SKM-1 treated with dmso at 0.1 percent for 144 hours (cell line): ENCODE results near the gene PDGFRB.

Experiments used
- DNase-seq: peaks from one replicate; lab custom pipeline; 2025; ENCODE audit not compliant: unreplicated experiment; lab: John Stamatoyannopoulos, UW

The PDGFRB gene

DNA sequence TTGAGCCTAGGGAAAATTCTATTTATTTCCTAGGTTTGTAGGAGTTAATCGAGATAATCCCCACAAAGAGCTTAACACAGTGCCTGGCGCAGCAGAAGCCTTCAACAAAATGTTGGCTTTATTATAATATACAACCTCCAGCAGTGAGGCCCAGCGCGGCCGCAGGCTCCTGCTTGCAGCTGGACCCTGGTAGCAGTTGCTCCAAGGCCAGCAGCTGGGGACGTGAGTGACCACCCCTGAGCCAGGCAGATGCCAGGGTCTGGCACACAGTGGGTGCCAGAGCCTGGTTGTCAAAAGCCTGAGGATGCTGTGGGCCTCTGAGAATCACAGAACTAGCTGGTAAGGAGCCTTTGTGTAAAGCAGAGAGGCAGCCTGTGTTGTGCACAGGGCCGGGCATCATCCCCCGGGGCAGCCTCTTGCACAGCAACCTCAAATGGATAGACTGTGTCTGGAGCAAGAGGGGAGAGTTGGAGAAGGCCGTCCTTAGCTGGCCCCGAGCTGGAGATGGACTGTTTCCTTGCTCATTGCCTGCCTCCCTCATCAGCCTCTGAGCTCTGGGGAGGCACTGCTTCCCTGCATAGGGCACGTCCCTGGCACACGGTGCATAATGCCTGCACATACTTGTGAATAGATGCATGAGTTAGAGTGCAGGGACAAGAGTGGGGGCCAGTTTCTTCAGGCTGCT lies 86.5 kb downstream of the PDGFRB start:
- DNase-seq: no peak

DNA sequence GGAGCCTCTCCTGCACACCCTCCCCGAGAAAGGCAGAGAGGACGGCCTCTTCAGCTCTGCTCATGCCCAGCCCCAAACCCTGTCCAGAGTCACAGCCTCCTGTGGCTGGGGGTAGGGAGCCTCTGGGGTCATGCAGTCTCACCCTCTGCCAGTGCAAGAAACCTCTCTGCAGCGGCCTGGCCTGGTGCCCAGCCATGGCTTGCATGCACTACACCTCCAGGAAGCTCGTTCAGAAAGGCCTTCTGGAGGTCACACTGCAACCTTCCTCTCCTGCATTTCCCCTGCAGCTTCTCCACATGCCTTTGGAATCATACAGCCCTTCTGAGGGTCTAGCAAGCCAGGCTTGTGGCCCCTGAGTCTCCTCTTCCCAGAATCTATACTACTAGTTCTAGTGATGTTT lies 87.2 kb downstream of the PDGFRB start:
- no peak for DNase-seq

DNA sequence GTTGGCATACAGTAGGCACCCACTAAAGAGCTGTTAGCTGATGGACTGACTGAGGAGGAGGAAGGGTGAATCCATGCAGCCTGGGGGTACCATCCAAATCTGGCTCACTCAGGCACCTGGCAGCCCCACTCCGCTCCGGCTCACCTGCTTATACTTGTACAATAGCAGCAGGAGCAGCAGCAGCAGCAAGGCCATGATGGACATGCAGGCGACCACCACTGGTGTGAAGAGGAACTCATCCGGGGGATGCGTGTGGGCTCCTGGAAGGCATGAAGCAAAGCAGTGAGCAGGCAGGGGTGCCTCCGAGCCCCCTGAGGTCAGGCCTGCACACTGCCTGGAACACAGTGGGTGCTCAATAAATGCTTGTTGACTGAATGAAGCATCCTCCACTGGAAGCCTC lies 87.6 kb downstream of the PDGFRB start:
- DNase-seq: no peak

DNA sequence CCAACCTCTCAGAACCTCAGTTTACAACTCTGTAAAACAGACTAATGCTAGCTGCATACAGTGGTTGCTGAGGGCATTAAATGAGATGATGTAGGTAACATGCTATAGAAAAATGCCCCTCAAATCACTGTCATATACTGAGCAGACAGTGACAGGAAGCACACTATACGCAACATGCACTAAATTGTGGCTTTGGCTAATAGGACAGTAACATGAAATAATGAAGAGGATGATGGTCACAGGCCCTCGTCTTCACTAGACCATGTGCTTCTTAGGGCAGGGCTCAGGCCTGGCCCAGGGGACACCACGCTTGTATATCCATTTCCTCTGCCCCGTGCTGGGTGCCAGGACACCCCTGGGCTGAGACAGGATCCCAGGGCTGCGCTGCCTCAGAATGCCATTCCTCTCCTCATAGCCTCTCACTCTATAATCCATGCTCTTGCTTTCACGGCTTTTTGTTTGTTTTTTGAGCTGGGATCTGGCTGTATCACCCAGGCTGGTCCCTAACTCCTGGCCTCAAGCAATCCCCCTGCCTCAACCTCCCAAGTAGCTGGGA lies 88.2 kb downstream of the PDGFRB start:
- DNase-seq: no peak

DNA sequence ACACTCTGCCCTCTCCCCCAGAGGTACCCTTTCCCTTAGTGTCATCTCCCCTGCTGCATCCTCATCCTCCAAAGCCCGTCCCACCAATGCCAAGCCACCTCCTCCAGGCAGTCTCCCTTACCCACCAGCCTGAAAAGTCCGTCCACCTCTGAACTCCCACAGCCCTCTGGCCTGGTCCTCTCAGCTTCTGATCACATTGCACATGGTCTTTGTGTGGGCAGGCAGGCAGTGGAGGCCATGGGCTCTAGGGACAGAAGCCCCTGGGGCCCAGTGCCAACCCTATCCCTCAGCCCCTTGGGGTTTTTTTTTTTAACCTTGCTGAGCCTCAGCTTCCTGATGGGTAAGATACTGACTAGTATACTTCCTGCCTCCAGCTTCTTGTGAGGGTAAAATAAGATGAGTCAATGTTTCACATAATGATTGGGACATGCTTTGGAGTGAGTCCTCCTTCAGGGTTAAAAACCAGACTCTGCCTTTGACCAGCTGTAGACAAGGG lies 88.7 kb downstream of the PDGFRB start:
- DNase-seq: no peak

DNA sequence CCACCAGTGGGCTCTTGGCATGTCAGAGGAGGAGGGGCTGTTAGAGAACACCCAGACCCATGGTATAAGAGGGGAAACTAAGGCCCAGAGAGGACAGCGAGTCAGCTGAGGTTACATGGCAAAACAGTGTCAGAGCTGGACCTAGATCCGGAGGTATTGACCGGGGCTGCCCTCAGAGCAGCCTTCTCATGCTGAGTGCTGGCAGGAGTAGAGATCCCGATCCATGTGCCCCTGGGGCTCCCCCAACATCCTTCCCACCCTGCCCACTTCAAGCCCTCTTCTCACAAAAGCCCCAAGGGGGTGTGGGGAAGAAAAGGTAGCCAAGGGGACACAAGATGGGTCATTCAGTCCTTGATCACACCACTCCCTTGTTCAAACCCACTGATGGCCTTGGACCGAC lies 89.2 kb downstream of the PDGFRB start:
- DNase-seq: no peak

DNA sequence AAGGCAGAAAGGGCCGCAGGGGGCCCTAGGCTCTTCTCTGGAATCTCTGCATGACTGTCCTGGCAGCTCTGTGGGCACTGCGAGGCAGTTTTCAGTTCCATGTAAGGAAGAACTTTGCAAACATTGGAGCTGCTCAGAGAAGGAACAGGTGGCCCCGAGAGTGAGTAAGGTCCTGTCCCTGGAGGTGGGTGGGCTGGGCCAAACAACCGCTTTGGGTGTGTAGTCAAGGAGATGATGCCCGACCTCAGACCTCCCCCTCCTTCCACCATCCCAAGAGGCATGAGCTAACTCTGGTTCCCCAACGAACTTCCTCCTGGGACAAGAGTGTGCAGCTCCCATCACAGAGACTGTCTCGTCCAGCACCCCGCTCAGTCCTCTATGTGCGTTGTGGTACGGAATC lies 89.8 kb downstream of the PDGFRB start:
- DNase-seq: no peak

DNA sequence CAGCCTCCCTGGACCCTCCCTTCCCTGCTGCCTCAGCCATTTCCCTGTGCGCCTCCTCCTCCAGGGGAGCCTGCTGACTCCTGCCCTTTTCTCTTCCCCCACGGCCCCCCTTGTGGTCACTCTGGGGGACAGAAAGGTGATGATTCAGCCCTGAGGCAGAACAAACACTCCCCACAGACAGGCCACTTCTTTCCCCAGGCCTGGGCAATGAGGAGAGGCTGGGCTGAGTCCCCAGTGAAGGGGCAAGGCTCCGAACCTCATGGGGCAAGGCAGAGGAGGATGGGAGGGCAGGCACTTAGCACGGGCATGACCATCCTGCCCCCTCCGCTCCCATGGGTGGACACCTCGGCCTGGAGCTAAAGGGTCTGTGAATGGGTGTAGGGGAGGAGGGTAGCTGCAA lies 90.3 kb downstream of the PDGFRB start:
- DNase-seq: no peak

DNA sequence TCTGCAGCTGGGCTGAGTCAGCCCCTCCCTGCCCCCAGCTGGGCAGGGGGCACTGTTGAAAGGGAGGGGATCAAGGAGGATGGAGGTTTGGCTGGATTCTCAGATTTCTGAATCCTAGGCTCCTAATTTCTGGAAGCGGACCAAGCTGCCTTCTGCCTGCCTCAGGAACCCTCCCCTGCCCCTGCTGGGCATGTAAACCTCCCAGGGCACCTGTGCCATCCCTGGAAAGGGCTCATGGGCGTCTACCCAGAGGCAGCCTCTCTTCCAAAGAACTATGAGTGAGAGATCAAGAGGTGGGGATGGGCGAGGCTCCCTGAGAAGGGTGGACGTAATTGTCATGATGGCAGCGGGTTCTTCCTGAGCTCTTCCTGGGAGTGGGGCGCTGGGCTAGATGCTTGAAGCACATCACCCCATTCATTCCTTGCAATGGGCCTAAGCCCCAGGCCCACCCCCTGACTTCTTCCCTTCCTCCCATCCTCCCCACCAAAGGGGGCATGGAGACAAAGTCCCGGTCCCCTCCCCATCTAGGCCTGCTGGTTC lies 90.9 kb downstream of the PDGFRB start:
- DNase-seq: no peak
